Hematopoietic multipotent progenitor cell (in vitro differentiated cells): ENCODE results near the gene C4orf51. TPM values are rescaled to one million over a fixed set of nuclear protein-coding genes. Genes with fewer than 3 reads are reported as not detected.

Source experiments
- total RNA-seq: library from RNA; depleted of rRNA; stranded (reverse); fragments of >200 nt; gene quantifications from one replicate; pipeline ENCODE4 v1.2.3, GENCODE V29; 2012

C4orf51 gene
- total RNA-seq, 1 donor: not detected

Other genes starting within 250 kb of the C4orf51 start
- 31.8 TPM for gene SMAD1, start 198.3 kb upstream of the C4orf51 start, total RNA-seq
- 1.1 TPM for gene MMAA, start 60.8 kb upstream of the C4orf51 start, total RNA-seq